ENCODE measurements around the gene MT2A.

DNA sequence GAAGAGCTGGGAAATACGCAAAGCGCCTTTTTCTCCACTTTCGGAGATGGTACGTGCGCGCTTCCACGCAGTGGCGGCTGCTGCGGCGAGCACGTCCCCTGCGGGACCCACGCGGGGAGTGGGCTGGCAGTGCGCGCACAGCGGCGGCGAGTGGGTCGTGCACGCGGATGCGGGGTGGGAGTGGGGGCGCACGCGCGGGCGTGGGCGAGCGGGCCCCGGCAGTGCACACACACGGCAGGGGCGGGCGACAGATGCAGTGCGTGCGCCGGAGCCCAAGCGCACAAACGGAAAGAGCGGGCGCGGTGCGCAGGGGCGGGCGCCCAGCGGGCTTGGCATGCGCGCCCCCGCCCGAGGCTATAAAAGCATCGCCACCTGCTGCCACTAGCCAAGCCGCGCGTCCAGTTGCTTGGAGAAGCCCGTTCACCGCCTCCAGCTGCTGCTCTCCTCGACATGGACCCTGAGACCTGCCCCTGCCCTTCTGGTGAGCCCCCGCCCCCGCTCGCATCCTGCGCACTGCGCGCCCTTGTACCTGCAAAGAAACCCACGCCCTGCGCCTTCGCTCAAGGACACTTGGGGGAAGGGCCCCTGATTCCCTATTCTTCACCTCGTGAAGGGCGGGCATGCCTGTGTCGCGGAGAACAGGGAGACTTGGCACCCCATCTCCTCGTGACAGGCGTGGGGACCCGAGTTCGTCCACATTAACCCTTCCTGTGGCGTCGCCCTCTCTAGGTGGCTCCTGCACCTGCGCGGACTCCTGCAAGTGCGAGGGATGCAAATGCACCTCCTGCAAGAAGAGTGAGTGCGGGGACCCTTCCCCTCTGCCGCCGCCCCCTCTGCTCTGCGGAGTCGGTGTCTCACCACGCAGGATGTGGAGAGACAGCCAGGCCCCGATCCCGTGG is 19.0 kb upstream of the MT2A start, which contains the start of gene MT3:
- TF ChIP-seq, protein P1, sequence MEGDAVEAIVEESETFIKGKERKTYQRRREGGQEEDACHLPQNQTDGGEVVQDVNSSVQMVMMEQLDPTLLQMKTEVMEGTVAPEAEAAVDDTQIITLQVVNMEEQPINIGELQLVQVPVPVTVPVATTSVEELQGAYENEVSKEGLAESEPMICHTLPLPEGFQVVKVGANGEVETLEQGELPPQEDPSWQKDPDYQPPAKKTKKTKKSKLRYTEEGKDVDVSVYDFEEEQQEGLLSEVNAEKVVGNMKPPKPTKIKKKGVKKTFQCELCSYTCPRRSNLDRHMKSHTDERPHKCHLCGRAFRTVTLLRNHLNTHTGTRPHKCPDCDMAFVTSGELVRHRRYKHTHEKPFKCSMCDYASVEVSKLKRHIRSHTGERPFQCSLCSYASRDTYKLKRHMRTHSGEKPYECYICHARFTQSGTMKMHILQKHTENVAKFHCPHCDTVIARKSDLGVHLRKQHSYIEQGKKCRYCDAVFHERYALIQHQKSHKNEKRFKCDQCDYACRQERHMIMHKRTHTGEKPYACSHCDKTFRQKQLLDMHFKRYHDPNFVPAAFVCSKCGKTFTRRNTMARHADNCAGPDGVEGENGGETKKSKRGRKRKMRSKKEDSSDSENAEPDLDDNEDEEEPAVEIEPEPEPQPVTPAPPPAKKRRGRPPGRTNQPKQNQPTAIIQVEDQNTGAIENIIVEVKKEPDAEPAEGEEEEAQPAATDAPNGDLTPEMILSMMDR (IDR thresholded peaks at IDR 0.05; ENCODE audit: borderline replicate concordance, extremely low read depth, low read length, poor library complexity, severe bottlenecking), result no peak
- TF ChIP-seq EZH2 (IDR thresholded peaks at IDR 0.05; ENCODE audit: borderline replicate concordance, low read depth, low read length, severe bottlenecking), result no peak

Data from DND-41 (cell line).